Measurements from ENCODE around the gene EIF5B.

DNA sequence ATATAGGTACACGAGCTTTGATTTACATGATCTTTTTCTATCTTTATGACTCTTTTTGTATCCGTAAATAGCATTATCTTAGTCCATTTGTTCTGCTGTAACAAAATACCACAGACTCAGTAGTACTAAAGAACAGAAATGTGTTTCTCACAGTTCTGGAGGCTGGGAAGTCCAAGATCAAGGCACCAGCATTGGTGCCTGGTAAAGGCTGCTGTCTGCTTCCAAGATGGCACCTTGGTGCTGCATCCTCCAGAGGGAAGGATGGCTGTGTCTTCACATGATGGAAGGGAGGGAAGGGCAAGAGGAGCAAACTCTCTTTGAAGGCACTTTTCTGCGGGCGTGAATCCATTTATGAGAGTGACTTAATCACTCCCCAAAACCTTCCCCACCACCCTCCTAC lies 36.0 kb downstream of the EIF5B start:
- no peak for TF ChIP-seq ZNF274 (IDR thresholded peaks at IDR 0.05; ENCODE audit: borderline replicate concordance, extremely low read depth, low read length)
- TF ChIP-seq BACH1 (IDR thresholded peaks at IDR 0.05; ENCODE audit: low read length), result no peak

All from H1 (cell line).